GM12891 (cell line): ENCODE measurements around the gene SAMHD1.

Experiments
- DNase-seq: peaks from one replicate; pipeline ENCODE4 v3.0.0; 2011; ENCODE audit warnings: low spot score; ENCODE audit not compliant: insufficient read length
- FAIRE-seq: peaks from 2 replicates; lab custom pipeline; 2011; peaks lifted over from hg19 to GRCh38; lab: Jason Lieb, UNC
- PAX5 ChIP-seq: IDR thresholded peaks from 2 replicates; pipeline ENCODE4 v1.6.1; 2011; ENCODE audit warnings: low read length, moderate library complexity, mild to moderate bottlenecking; ENCODE audit not compliant: insufficient read depth, severe bottlenecking
- POLR2A ChIP-seq: IDR thresholded peaks from 2 replicates; pipeline ENCODE4 v1.6.1; 2011; ENCODE audit warnings: low read depth, low read length, control low read depth
- POLR2AphosphoS5 ChIP-seq: IDR thresholded peaks from 2 replicates; pipeline ENCODE4 v1.6.1; 2011; ENCODE audit warnings: low read depth, low read length, control low read depth
- POU2F2 ChIP-seq: IDR thresholded peaks from 2 replicates; pipeline ENCODE4 v1.6.1; 2011; ENCODE audit warnings: low read depth, mild to moderate bottlenecking, control low read depth, low read length, moderate library complexity
- SPI1 ChIP-seq: IDR thresholded peaks from 2 replicates; pipeline ENCODE4 v1.6.1; 2011; ENCODE audit warnings: low read depth, low read length, control low read depth
- TAF1 ChIP-seq: IDR thresholded peaks from 2 replicates; pipeline ENCODE4 v1.6.1; 2011; ENCODE audit warnings: low read depth, low read length, control low read depth

SAMHD1 gene

DNA sequence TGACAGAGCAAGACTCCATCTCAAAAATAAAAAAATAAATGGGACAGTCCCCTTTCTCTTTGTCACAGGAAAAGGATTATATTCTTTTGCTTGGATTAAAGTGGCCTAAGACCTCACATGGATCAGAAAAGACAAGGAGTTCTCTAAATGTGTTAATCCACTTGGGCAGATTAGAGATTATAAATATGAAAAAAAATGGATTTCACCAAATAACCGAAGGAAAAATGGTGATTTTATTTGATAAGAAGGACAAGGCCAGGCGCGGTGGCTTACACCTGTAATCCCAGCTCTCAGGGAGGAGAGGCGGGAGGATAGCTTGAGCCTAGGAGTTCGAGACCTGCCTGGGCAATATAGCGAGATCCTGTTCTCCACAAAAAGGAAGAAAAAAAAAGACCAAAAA lies 21.8 kb downstream of the SAMHD1 start:
- FAIRE-seq = no peak
- TF ChIP-seq POLR2A (no peak), PAX5 (no peak), TAF1 (no peak), POU2F2 (no peak), POLR2AphosphoS5 (no peak), SPI1 (no peak)

GRCh38 chr20:36929290-36929689 lies 22.2 kb downstream of the SAMHD1 start:
- DNase-seq (no peak), FAIRE-seq (no peak)
- TF ChIP-seq POU2F2 = no peak
- no peak for TF ChIP-seq POLR2A
- TF ChIP-seq POLR2AphosphoS5 = no peak
- no peak for TF ChIP-seq TAF1
- TF ChIP-seq PAX5 = no peak
- no peak for TF ChIP-seq SPI1

More for the DNA sequence above, 21.8 kb downstream of the SAMHD1 start:
- no peak for DNase-seq

GRCh38 chr20:36927704-36928103 lies 23.8 kb downstream of the SAMHD1 start:
- TF ChIP-seq SPI1 (no peak), POLR2A (no peak), PAX5 (no peak), POLR2AphosphoS5 (no peak), POU2F2 (no peak), TAF1 (no peak)
- FAIRE-seq (no peak), DNase-seq (no peak)

DNA sequence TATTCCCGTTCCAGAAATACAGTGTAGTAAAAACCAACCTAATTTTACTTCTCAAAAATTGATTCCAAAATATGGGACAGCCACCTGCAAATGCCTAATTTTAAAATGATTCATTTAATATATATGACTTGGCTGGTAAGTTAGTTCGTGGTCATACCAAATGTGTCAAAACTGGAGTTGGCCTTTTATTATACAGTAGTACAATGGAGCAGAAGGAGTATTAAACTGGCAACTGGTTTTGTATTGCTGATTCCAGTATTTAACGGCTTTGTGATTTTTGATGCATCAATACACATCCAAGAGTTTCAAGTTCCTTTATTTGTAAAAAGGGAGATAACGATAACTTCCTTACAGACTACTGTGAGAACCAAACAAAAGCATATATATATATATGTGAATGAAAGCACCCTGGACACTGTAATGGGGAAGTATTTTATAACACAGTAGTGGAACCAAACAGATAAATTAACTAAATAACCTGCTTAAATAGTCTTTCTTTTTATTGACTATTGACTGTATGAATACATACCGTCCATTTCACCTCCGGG lies 24.8 kb downstream of the SAMHD1 start:
- TF ChIP-seq PAX5 (no peak), POLR2AphosphoS5 (no peak)
- DNase-seq (no peak), FAIRE-seq (no peak)

GRCh38 chr20:36925234-36925633 lies 26.3 kb downstream of the SAMHD1 start:
- no peak for DNase-seq
- no peak for FAIRE-seq
- no peak for TF ChIP-seq POLR2A
- TF ChIP-seq SPI1 = no peak
- TF ChIP-seq POLR2AphosphoS5 = no peak
- no peak for TF ChIP-seq TAF1
- no peak for TF ChIP-seq POU2F2
- TF ChIP-seq PAX5 = no peak

GRCh38 chr20:36924167-36925045 lies 27.1 kb downstream of the SAMHD1 start:
- TF ChIP-seq POLR2A (no peak), POU2F2 (no peak), SPI1 (no peak), POLR2AphosphoS5 (no peak), PAX5 (no peak), TAF1 (no peak)
- FAIRE-seq (no peak), DNase-seq (no peak)

DNA sequence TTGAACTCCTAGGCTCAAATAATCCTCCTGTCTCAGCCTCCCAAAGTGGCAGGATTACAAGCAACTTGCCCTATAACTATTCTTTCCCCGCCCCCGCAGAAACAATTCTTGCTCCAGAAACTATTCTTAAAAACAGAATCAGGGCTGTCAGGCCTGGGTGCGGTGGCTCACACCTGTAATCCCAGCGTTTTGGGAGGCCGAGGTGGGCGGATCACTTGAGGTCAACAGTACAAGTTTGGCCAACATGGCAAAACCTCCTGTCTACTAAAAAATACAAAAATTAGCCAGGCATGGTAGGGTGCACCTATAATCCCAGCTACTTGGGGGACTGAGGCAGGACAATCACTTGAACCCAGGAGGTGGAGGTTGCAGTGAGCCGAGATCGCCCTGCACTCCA lies 31.2 kb downstream of the SAMHD1 start:
- no peak for FAIRE-seq
- TF ChIP-seq TAF1 (no peak), POU2F2 (no peak), SPI1 (no peak), PAX5 (no peak), POLR2AphosphoS5 (no peak), POLR2A (no peak)
- no peak for DNase-seq

DNA sequence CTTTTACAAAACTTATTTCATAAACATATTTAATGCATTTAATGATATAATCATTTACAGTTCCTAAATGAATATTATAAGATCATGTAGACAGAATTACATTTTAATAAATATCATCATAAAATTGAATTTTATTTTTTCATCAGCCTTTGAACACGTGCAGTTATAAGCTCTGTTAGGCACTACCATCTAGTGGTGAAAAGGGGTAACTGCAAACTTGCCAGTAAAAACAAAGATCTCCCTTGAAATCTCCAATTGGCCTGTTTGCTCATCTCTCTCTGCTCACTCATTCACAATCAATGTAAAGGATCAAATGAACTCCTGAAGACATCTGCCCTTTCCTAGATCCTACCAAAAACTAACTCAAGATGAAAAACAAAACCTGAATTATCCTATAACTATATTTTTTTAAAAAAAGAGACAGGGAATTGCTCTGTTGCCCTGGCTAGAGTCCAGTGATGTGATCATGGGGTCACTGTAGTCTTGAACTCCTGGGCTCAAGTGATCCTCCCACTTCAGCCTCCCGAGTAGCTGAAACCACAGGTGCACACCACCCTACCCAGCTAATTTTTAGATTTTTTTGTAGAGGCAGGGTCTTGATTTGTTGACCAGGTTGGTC lies 31.7 kb downstream of the SAMHD1 start:
- FAIRE-seq (peak; percentile 77), DNase-seq (peak; percentile 25)
- no peak for TF ChIP-seq POLR2A
- TF ChIP-seq SPI1 = no peak
- no peak for TF ChIP-seq PAX5
- no peak for TF ChIP-seq POLR2AphosphoS5
- no peak for TF ChIP-seq POU2F2
- no peak for TF ChIP-seq TAF1

- TF ChIP-seq POU2F2 = no peak
- TF ChIP-seq PAX5 = no peak
- no peak for TF ChIP-seq TAF1
- TF ChIP-seq SPI1 = no peak
- DNase-seq = no peak
- no peak for FAIRE-seq
These were observed 33.6 kb downstream of the SAMHD1 start for GRCh38 chr20:36917943-36918342.

DNA sequence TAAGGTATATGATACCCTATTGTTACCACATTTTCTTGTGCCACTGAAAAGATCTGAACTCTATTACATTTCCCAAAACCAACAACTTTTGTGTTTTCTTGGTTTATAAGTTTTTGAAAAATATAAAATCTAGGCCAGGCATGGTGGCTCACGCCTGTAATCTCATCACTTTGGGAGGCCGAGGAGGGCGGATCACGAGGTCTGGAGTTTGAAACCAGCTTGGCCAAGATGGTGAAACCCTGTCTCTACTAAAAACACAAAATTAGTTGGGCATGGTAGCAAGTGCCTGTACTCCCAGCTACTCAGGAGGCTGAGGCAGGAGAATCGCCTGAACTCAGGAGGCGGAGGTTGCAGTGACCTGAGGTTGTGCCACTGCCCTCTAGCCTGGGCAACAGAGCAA lies 34.3 kb downstream of the SAMHD1 start:
- TF ChIP-seq POLR2A = no peak
- TF ChIP-seq POLR2AphosphoS5 = no peak
- no peak for TF ChIP-seq TAF1
- no peak for TF ChIP-seq SPI1
- no peak for TF ChIP-seq PAX5
- TF ChIP-seq POU2F2 = no peak
- FAIRE-seq (no peak), DNase-seq (no peak)

DNA sequence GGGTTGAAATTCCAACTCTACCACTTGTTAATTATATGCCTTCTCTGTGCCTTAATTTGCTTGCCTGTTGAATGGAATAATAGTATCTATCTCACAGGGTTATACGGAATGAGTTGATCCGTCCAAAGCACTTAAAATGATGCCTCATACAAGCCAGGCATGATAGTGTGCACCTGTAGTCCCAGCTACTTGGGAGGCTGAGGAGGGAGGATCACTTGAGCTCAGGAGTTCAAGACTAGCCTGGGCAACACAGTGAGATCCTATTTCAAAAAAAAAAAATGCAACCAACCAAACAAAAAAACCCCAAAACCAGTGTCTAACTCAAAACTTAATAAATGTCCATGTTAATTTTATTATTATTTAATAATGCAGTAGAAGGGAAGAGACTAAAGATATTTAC lies 35.3 kb downstream of the SAMHD1 start:
- TF ChIP-seq POU2F2 = no peak
- TF ChIP-seq TAF1 = no peak
- no peak for TF ChIP-seq POLR2AphosphoS5
- no peak for TF ChIP-seq POLR2A
- TF ChIP-seq SPI1 = no peak
- no peak for TF ChIP-seq PAX5
- no peak for FAIRE-seq
- DNase-seq = no peak
